Measurements from ENCODE around the gene S100A7A.

DNA sequence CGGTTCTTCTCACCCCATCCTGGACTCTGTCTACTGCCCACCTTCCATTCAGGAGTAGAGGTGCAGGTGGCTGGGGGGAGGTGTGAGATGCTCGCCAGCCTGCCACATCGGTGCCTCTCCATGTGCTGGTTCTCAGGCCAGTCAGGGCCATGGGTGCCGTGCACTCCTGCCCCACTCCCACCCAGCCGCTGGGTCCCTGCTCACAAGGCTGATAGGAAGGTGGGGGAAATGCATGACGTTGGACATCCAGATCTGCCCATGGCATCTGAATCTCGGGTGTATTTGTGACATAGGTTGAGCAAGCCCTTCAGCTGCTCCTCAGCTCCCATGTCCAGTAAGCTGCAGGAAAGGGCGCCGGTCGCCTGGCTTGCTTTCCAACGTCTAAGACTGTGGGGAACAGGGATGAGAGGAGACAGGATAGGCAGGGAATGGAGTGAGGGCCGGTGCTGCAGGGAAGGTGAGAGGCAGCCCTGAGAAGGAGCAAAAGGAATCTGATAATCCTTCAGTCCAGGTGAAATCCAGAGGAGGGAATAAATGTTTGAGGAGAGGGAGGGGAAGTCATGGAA, 11.8 kb downstream of the S100A7A start:
- TF ChIP-seq, protein P1, sequence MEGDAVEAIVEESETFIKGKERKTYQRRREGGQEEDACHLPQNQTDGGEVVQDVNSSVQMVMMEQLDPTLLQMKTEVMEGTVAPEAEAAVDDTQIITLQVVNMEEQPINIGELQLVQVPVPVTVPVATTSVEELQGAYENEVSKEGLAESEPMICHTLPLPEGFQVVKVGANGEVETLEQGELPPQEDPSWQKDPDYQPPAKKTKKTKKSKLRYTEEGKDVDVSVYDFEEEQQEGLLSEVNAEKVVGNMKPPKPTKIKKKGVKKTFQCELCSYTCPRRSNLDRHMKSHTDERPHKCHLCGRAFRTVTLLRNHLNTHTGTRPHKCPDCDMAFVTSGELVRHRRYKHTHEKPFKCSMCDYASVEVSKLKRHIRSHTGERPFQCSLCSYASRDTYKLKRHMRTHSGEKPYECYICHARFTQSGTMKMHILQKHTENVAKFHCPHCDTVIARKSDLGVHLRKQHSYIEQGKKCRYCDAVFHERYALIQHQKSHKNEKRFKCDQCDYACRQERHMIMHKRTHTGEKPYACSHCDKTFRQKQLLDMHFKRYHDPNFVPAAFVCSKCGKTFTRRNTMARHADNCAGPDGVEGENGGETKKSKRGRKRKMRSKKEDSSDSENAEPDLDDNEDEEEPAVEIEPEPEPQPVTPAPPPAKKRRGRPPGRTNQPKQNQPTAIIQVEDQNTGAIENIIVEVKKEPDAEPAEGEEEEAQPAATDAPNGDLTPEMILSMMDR (IDR thresholded peaks at IDR 0.05): no peak
- TF ChIP-seq POLR2AphosphoS5 (IDR thresholded peaks at IDR 0.05) (no peak), EP300 (IDR thresholded peaks at IDR 0.05) (no peak), POLR2A (IDR thresholded peaks at IDR 0.05) (no peak)
